H1 (cell line): ENCODE data around the gene NFKBIZ. TPM values are rescaled to one million over a fixed set of nuclear protein-coding genes. Genes with fewer than 3 reads are reported as not detected.

Source experiments
- JUND ChIP-seq: IDR thresholded peaks from 2 replicates; pipeline ENCODE4 v1.6.1; 2011; ENCODE audit warnings: mild to moderate bottlenecking, improper control_type of control experiment, low read length
- ZNF274 ChIP-seq: IDR thresholded peaks from 2 replicates; pipeline ENCODE4 v1.7.0; 2012; ENCODE audit warnings: low read length, borderline replicate concordance; ENCODE audit errors: extremely low read depth
- polyA plus RNA-seq, 7 experiments: library from polyadenylated mRNA; depleted of rRNA in 3 of 7; stranded (reverse) in 5 of 7; unstranded in 2 of 7; fragments of >200 nt in 5 of 7; fragments of 200-250 nt in 2 of 7; gene quantifications; 1 replicate in 5 of 7; 2 replicates in 1 of 7; 4 replicates in 1 of 7; pipeline versions ENCODE4 v1.2.1 to v1.2.3, GENCODE V29; 2011 to 2013; ENCODE audit warnings: missing spikeins in 2 of 7, mixed read lengths in 2 of 7
- total RNA-seq: library from RNA; stranded (reverse); fragmentation: NEBNext Ultra II Directional; extraction: Animal tissue kit (Norgen Biotek cat#: 25700); gene quantifications from 2 replicates; pipeline ENCODE4 v1.2.1, GENCODE V29; 2021

The NFKBIZ gene
- total and polyA plus RNA-seq, 2 of the 8 experiments (the other 6 are each of a cell fraction or from before 2014, with no cell fraction given) = 7.2 to 24.5 TPM

DNA sequence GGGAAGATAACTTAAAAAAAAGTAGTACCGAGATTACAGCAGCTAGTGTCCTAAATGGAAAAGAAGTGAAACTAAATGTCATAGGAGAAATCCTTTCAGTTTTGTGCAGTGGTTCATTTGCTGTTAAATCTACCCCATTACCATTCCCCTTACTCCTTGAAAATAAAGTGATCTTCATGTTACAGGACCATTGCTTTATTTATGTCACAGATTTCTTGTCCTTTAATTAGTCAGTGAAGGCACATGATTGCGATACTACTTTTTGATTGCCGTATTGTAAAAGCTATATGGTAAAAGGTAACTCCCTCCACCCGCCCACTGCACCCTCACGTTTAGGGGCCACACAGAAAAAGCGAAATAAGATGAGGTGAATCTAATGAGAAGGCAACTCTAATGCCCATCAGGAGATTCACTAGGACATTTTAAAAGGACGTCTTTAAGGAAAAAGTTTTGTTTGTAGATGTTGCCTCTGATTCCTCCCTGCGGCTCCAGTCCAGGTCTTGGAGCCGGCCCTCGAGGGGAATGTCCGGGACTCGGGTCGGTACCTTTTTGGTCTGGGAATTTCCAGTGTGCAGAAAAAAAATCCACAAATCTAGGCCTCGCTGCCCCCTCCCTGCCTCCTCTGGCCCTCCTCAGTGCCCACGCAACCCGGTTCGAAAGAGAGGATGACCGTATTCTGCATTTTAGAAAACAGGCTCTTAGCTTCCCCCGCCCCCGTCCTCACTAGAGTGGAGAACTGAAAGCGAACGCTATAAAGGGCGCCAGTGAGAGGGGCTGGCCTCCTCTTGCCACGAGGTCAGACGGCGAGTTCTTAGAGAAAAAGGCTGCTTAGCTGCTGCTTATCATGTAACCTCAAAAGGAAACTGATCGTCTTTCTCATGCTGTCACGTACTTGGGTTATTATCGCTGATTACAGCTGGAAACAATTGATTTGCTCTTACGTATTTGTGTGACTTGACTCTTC, 21.8 kb upstream of the NFKBIZ start (continued):
- TF ChIP-seq ZNF274 (no peak), JUND (no peak)
